RCC 7860 (cell line): ENCODE data around the gene INPP5D.
"Not testable (repeated sequence)": the region's sequence is repeated elsewhere in the genome, so short reads cannot be mapped to it uniquely, and the experiment has no call there.

Experiments used
- DNase-seq: peaks from one replicate; pipeline ENCODE4 v3.0.0-alpha.2; 2015; ENCODE audit warnings: low spot score
- FAIRE-seq: peaks from 2 replicates; lab custom pipeline; 2012; peaks lifted over from hg19 to GRCh38; lab: Jason Lieb, UNC

The INPP5D gene

GRCh38 chr2:233199870-233200269, 139.7 kb downstream of the INPP5D start:
- FAIRE-seq (no peak), DNase-seq (no peak)

GRCh38 chr2:233200790-233201189, 140.6 kb downstream of the INPP5D start:
- not testable (repeated sequence) for FAIRE-seq, DNase-seq

DNA sequence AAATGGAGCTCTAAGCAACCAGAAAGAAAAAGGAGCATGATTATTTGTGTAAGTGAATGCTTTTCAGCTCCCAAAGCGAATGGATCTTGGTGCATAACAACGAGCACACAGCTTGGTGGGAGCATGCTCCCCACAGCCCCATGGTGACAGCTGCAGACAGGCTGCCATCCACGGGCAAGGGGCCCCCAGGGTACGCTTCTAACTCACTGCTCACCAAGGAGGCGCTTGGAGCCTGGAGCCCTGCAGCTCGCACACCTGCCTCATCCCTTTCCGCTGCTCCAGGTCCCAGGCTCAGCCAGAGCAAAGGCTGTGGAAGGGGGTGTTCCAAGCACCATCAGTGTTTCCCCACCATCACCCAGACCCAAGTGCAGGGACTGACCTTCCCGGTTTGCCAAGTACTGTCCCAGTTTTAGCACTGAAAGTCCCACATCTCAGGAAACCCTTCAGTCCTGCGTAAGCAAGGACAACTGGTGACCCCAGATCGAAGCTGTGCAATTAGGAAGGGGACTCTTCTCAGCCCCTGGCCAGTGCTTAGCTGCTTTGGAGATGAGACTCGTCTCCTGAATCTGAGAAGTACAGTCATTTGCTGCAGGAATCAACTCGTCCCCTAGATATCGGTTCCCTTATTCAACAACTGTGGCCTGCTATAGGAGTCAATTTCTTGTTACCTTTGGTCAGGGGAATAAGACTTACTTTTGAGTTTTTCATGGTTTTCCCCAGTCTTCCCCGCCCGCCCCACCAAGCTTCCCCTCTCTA, 141.3 kb downstream of the INPP5D start:
- FAIRE-seq (no peak), DNase-seq (no peak)

- FAIRE-seq (no peak), DNase-seq (no peak)
Observed at GRCh38 chr2:233202531-233202944, 142.4 kb downstream of the INPP5D start.

- FAIRE-seq (no peak), DNase-seq (no peak)
Observed at GRCh38 chr2:233203060-233203459, 142.9 kb downstream of the INPP5D start.

DNA sequence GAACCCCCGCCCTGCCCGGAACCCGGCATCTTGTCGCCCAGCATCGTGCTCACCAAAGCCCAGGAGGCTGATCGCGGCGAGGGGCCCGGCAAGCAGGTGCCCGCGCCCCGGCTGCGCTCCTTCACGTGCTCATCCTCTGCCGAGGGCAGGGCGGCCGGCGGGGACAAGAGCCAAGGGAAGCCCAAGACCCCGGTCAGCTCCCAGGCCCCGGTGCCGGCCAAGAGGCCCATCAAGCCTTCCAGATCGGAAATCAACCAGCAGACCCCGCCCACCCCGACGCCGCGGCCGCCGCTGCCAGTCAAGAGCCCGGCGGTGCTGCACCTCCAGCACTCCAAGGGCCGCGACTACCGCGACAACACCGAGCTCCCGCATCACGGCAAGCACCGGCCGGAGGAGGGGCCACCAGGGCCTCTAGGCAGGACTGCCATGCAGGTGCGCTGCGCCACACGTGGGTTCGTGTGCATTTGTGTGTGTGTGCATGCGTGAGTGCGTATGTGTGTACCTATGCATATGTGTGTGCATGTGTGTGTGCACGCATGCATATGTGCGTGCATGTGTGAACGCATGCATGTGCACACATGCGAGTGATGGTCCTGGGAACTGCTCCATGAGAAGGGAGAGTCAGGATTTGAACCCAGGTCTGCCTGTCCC, 144.3 kb downstream of the INPP5D start:
- DNase-seq (no peak), FAIRE-seq (no peak)

- peak; percentile 69 for DNase-seq
- FAIRE-seq = peak; percentile 42
Observed at GRCh38 chr2:233208382-233209116, 148.4 kb downstream of the INPP5D start.

- FAIRE-seq (no peak), DNase-seq (no peak)
Observed at GRCh38 chr2:233209117-233209532, 149.0 kb downstream of the INPP5D start.

DNA sequence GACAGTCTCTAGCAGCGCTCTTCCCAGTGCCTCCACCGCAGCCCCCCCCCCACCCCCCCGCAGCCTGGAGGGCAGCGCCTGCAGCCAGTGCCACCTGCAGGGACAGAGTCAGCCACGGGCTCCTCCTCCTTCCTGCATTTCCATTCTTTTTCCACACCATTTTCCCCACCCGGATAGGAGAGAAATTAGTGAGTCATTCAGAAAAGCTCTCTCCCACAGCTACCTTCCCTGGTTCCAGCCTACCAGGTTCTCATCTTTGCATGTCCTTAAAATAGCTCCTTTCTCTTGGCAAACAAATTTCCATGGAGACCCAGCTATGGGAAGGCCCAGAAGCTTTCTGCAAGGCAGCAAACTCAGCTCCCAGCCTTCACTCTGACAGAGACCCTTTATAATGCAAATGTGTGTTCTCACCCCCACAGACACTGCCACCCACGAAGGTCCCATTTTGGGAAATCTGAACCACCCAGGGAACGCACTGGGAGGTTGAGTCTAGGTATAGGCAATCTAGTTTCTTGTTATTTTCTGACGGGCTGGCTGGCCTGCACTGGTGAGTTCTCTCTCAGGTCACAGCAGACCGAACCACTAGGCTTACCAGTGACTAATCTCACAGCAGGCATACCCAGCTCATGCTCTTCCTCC, 149.5 kb downstream of the INPP5D start:
- FAIRE-seq = peak; percentile 87
- DNase-seq = peak; percentile 88

GRCh38 chr2:233210281-233210680, 150.1 kb downstream of the INPP5D start:
- DNase-seq (no peak), FAIRE-seq (no peak)

- FAIRE-seq (peak; percentile 91), DNase-seq (peak; percentile 82)
Observed at GRCh38 chr2:233210843-233211547, 150.9 kb downstream of the INPP5D start.

DNA sequence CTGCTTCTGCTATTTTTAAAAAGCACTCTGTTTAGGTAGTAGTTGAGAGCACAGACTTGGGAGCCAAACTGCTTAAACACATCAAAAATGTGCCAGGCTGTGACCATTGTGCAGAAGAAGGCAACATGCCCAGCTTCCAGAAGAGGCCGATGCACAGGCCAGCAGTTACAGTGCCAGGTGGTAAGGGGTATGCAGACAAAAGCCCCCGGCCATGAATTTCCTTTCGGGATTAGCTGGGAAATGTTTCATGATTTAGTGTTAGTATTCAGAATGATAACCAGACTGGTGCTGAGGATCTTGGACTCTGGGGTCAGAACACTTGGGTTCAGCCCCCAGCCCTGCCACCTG, 151.4 kb downstream of the INPP5D start:
- FAIRE-seq = no peak
- no peak for DNase-seq

- FAIRE-seq (no peak), DNase-seq (no peak)
Observed at GRCh38 chr2:233213011-233213410, 152.9 kb downstream of the INPP5D start.

- DNase-seq (no peak), FAIRE-seq (no peak)
Observed at GRCh38 chr2:233213975-233214374, 153.8 kb downstream of the INPP5D start.

GRCh38 chr2:233217892-233218377, 157.8 kb downstream of the INPP5D start:
- FAIRE-seq = no peak
- DNase-seq = no peak

DNA sequence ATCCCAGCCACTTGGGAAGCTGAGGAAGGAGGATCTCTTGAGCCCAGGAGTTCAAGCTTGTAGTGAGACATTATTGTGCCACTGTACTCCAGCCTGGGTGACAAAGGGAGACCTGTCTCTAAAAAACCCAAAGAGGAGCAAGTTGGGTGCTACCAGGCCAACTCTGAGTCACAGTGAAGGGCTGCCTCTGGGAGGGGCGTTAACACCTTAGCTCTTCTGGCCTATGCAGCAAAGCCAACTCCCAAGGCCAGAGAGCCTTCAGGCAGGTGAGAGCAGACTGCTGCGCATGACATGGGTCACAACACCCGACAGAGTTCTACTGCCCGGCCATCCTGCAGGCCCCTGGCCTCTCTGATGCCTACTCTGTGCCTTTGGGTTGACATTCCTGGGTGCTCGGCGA, 158.7 kb downstream of the INPP5D start:
- FAIRE-seq (no peak), DNase-seq (no peak)

- DNase-seq (no peak), FAIRE-seq (no peak)
Observed at GRCh38 chr2:233219848-233220247, 159.7 kb downstream of the INPP5D start.

GRCh38 chr2:233221378-233222063, 161.4 kb downstream of the INPP5D start:
- FAIRE-seq = no peak
- DNase-seq = no peak

DNA sequence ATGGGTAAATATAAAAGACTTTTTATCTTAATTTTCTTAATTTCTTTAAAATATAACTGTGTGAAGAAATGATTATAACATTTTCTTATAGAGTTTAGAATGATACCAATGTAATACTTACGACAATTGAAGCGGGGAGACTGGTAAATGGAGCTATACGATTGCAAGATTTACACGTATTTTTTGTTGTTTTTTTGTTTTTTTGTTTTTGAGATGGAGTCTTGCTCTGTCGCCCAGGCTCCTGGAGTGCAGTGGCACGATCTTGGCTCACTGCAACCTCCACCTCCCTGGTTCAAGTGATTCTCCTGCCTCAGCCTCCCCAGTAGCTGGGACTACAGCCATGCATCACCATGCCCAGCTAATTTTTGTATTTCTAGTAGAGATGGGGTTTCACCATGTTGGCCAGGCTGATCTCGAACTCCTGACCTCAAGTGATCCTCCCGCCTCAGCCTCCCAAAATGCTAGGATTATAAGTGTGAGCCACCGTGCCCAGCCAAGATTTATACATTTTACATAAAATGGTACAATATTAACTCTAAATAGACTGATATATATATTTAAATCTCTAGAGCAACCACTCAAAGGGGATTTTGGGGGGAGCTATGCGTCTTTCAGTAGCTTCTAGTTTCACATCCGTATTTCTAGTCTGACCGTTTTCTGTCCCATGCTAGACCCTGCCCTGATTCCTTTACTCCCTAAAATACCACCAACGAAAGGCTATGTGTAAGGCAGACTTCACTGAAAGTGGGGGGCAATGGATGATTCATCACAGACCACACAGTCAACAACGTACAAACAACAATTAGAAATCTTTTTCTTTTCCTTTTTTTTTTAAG, 163.1 kb downstream of the INPP5D start:
- FAIRE-seq = no peak
- DNase-seq = no peak
